ENCODE results near the gene DCC. TPM values are rescaled to one million over a fixed set of nuclear protein-coding genes. Genes with fewer than 3 reads are reported as not detected.

The DCC gene
- total RNA-seq, 3 donors from 2014 or later = under 0.01 to 1.6 (median 0.15) TPM

DNA sequence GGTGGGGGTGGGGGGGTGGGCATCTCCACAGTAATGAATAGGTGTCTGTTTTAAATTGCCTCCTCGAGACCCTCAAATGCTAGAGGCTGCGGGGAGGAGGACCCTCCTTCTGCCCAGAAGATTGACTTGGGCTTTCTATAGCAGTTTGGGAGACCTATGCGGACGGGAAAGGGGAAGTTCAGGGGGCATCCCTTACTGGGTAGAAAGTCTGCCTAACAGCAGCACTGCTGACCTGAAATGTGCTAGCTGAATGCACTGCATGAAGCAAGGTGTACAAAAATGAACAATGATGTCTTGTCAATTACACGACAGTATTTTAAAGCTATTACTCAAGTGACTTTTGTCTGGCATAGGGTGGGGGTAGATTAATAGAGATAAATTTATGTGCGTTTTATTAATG, 2.5 kb downstream of the DCC start:
- Histone ChIP-seq H3K4me1 (no peaks in the 10 kb centered on the region), H3K4me3 (no peak overlapping the region), H3K9me3 (no peaks in the 10 kb centered on the region), H3K27ac (no peak overlapping the region), H3K27me3 (peaks cover 0 to 48% of the 10 kb centered on the region in 2 donors), H3K36me3 (no peaks in the 10 kb centered on the region)
- no peak for DNase-seq (ENCODE audit: low spot score in 2 of 2)
- intact Hi-C loops (cut with DNase I; ENCODE audit: low total_unique reads) = no loop called here
- no peak for TF ChIP-seq POLR2A (IDR thresholded peaks at IDR 0.05)
- TF ChIP-seq POLR2AphosphoS5 (IDR thresholded peaks at IDR 0.05) = no peak
- TF ChIP-seq, protein P1, sequence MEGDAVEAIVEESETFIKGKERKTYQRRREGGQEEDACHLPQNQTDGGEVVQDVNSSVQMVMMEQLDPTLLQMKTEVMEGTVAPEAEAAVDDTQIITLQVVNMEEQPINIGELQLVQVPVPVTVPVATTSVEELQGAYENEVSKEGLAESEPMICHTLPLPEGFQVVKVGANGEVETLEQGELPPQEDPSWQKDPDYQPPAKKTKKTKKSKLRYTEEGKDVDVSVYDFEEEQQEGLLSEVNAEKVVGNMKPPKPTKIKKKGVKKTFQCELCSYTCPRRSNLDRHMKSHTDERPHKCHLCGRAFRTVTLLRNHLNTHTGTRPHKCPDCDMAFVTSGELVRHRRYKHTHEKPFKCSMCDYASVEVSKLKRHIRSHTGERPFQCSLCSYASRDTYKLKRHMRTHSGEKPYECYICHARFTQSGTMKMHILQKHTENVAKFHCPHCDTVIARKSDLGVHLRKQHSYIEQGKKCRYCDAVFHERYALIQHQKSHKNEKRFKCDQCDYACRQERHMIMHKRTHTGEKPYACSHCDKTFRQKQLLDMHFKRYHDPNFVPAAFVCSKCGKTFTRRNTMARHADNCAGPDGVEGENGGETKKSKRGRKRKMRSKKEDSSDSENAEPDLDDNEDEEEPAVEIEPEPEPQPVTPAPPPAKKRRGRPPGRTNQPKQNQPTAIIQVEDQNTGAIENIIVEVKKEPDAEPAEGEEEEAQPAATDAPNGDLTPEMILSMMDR (IDR thresholded peaks at IDR 0.05) = no peak

DNA sequence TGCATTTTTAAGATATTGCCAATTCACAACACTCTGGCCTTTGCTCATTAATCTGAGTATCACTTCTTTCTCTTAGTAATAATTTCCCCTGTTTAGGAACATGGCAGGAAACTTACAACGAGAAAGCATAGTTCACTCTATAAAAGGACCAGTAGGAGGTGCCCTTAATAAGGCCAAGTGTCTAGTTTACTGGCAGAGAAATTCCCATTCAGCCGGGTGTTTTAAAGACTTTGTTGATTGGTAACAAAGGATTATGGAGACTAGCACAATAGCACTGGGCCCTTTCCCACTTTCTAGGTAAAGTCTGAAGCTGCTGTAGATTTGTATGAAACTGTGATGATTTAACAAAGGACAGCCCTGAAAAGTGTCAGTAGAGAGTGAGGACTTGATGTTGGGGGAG, 3.1 kb downstream of the DCC start:
- Histone ChIP-seq H3K4me3 (no peak overlapping the region), H3K36me3 (no peaks in the 10 kb centered on the region), H3K27me3 (peaks cover 0 to 41% of the 10 kb centered on the region in 2 donors), H3K27ac (no peak overlapping the region), H3K9me3 (no peaks in the 10 kb centered on the region), H3K4me1 (no peaks in the 10 kb centered on the region)
- intact Hi-C loops (cut with DNase I; ENCODE audit: low total_unique reads) = no loop called here
- no peak for DNase-seq (ENCODE audit: low spot score in 2 of 2)
- TF ChIP-seq POLR2A (IDR thresholded peaks at IDR 0.05) (no peak), POLR2AphosphoS5 (IDR thresholded peaks at IDR 0.05) (no peak)
- TF ChIP-seq, protein P1 (IDR thresholded peaks at IDR 0.05) = no peak

DNA sequence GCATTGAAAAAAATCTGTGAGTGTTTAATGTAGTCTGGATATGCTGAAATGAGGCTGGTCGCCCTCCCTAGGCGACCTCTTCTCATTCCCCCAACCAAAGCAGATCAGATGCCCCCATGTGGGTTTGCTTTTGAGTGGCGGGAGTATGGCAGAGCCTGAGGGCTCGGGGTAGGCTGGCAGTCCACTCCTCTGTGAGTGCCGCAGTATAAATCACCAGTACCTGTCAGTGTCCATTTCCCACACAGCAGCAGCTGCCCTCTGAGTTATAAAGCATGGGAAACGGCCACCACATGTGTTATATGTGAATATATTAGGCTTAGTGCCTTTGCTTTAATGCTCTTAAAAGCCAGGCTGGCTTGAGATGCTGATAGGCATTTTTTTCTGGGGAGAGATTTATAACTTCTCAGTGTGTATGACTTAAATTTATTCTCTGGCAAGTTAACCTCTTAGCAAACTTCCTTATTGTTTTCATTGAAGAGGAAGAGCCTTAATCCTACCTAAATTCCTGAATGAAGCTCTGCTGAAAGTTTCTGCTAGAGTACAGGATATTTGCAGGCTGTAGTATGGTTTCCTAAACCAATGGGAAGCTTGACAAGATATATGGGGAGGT, 3.8 kb downstream of the DCC start:
- peaks cover 0 to 34% of the 10 kb centered on the region in 2 donors for H3K27me3 ChIP-seq
- H3K4me3 ChIP-seq = no peak overlapping the region
- intact Hi-C loops (cut with DNase I; ENCODE audit: low total_unique reads) = no loop called here
- no peak overlapping the region for H3K27ac ChIP-seq
- H3K4me1 ChIP-seq = no peaks in the 10 kb centered on the region
- DNase-seq (ENCODE audit: low spot score in 2 of 2) = no peak
- no peaks in the 10 kb centered on the region for H3K9me3 ChIP-seq
- no peaks in the 10 kb centered on the region for H3K36me3 ChIP-seq
- TF ChIP-seq POLR2AphosphoS5 (IDR thresholded peaks at IDR 0.05) = no peak

DNA sequence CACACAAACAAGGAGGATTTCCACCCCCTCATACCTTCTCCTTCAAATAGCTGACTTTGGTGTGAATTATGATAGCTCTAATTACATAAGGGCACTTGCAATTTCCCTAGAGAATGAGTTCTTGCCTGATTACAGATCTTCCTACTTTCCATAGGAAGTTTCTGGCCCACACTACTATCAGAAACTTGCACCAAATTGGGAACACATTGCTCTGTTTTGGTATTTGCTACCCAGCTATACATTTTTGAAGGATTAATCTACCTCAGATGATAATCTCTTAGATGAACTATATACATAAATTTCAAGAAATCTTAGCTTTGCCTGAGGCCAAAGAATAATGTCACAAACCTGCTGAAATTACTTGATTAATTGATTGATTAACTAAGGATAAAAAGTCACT, 4.9 kb downstream of the DCC start:
- TF ChIP-seq POLR2A (IDR thresholded peaks at IDR 0.05) (no peak), POLR2AphosphoS5 (IDR thresholded peaks at IDR 0.05) (no peak)
- TF ChIP-seq, protein P1 (IDR thresholded peaks at IDR 0.05) = no peak
- no peak for DNase-seq (ENCODE audit: low spot score in 2 of 2)
- no peaks in the 10 kb centered on the region for H3K36me3 ChIP-seq
- H3K9me3 ChIP-seq = no peaks in the 10 kb centered on the region
- H3K4me1 ChIP-seq = no peaks in the 10 kb centered on the region
- peaks cover 0 to 23% of the 10 kb centered on the region in 2 donors for H3K27me3 ChIP-seq
- H3K27ac ChIP-seq = no peak overlapping the region
- intact Hi-C loops (cut with DNase I; ENCODE audit: low total_unique reads) = no loop called here
- H3K4me3 ChIP-seq = no peak overlapping the region

DNA sequence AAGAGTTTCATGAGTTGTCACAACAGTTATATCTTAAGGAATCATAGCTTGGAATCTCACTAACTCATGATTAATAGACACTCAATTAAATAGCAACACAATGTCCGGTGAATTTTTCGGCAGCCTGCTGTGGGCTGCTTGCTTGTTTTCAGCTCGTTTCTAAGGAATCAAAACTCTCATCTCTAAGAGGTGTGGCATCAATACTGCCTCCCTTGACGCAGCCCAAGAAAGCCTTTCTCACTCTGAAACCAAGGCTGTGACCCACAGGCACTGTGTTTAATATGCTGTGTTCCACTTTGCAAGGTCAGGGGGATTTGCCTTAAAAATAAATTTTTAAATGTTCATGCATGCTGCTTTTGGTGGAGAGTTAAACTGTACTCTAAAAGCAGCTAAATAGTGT, 5.4 kb downstream of the DCC start:
- Histone ChIP-seq H3K9me3 (no peaks in the 10 kb centered on the region), H3K4me1 (no peaks in the 10 kb centered on the region), H3K27me3 (peaks cover 0 to 18% of the 10 kb centered on the region in 2 donors), H3K4me3 (no peak overlapping the region), H3K36me3 (no peaks in the 10 kb centered on the region), H3K27ac (no peak overlapping the region)
- DNase-seq (ENCODE audit: low spot score in 2 of 2) = no peak
- intact Hi-C loops (cut with DNase I; ENCODE audit: low total_unique reads) = no loop called here
- TF ChIP-seq POLR2AphosphoS5 (IDR thresholded peaks at IDR 0.05) (no peak), POLR2A (IDR thresholded peaks at IDR 0.05) (no peak)
- TF ChIP-seq, protein P1 (IDR thresholded peaks at IDR 0.05) = no peak
